SJCRH30 (cell line): ENCODE data around the gene AMMECR1L. TPM values are rescaled to one million over a fixed set of nuclear protein-coding genes. Genes with fewer than 3 reads are reported as not detected.

Source experiments
- DNase-seq, 2 experiments: peaks; one replicate each; pipeline ENCODE4 v3.0.0-alpha.2; 2015 to 2020
- H3K27ac ChIP-seq: fragments of 250-450 bp; sonication (Bioruptor Pico); 2 replicates; pipeline ENCODE4 v1.5.1; 2020; ENCODE audit warnings: mild to moderate bottlenecking, moderate library complexity
- H3K27me3 ChIP-seq: fragments of 250-450 bp; sonication (Bioruptor Pico); 2 replicates; pipeline ENCODE4 v1.5.1; 2020; ENCODE audit warnings: mild to moderate bottlenecking, moderate library complexity
- H3K36me3 ChIP-seq: fragments of 250-450 bp; sonication (Bioruptor Pico); 2 replicates; pipeline ENCODE4 v1.5.1; 2020; ENCODE audit warnings: mild to moderate bottlenecking, moderate library complexity
- H3K4me1 ChIP-seq: fragments of 250-450 bp; sonication (Bioruptor Pico); 2 replicates; pipeline ENCODE4 v1.5.1; 2020; ENCODE audit warnings: mild to moderate bottlenecking, moderate library complexity
- H3K4me3 ChIP-seq: fragments of 250-450 bp; sonication (Bioruptor Pico); 2 replicates; pipeline ENCODE4 v1.5.1; 2020; ENCODE audit warnings: mild to moderate bottlenecking, moderate library complexity
- H3K9me3 ChIP-seq: fragments of 250-450 bp; sonication (Bioruptor Pico); replicated peaks from 2 replicates; pipeline ENCODE4 v1.5.1; 2020; ENCODE audit warnings: mild to moderate bottlenecking, moderate library complexity
- total RNA-seq: library from RNA; depleted of rRNA; stranded (reverse); fragments of >200 nt; shearing (Covaris generic); gene quantifications from 2 replicates; pipeline ENCODE4 v1.2.3, GENCODE V29; 2014

AMMECR1L gene
- total RNA-seq, 1 experiment from 2014 or later: 17.6 TPM

DNA sequence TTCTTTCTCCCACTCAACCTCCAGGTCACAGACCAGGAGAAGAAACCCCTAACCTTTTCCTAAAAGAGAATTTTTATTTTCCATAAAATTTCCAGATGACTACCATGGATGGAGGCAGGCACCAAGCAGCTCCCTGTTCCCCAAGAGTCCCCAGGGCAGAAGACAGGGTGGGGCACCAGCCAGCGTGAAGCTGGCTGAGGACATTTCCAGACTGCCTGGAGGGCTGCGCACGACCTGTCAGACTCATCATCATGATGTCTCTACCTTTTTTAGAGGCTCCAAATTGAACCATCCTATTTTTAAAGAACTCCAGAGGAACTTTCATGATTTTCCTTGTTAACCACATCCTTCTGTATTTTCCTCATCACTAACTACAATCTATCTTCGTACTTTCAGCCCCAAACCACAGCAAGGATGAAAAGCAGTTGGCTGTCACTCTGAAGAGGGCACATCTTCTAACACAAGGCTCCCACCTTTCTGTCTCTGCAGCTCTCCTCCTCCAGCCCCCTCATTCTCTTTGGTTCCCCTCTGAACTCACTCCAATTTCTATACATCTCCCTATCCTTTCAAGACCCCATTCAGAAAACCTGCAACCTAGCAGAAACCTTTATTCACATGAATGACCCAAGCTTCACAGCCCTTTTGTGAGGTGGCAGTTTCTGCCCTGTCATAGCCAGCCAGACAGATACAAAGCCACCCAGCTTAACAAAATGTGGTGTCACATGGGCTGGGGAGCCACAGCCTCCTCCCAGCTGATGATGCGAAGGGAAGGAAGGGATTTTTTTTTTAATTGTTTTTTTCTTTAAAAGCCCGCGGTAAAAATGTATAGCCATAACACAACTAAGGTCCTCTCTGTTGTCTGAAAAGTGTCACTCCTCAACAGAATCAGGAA is 11.1 kb downstream of the AMMECR1L start:
- no peak overlapping the region for H3K4me3 ChIP-seq
- H3K27ac ChIP-seq: no peak overlapping the region
- H3K36me3 ChIP-seq: peaks cover 30% of the 10 kb centered on the region
- H3K4me1 ChIP-seq: peaks cover 5% of the 10 kb centered on the region; the same call in 1 of the 2 replicates
- no peak for DNase-seq
- no peaks in the 10 kb centered on the region for H3K9me3 ChIP-seq
- H3K27me3 ChIP-seq: no peaks in the 10 kb centered on the region

DNA sequence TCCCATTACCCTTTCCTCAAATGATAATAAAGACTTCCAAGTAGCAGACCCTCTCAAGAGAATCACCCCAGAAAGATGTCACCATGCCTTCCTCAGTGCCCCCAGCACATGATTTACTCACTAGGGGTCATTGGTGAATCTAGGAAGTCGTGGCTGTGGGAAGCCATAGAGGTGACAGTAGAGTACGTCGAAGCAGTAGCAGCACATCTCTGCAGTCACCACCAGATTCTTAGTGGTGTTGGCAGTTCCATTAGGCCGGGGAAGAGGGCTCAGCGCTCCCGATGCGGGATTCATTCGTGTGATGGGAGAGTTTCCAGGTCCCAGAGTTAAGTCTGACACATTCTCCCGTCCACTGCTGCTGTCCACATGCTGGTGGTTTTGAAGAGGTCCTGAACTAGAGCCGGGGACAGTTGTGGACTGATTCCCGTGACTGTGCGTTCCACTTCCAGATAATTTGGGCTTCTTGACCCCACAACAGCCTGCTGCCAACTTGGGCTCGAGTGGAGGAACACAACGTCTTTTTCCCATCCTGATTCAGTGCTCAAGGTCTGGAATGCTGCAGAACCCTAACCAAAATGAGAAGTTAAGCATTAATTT is 12.0 kb downstream of the AMMECR1L start:
- H3K4me1 ChIP-seq: peaks cover 5% of the 10 kb centered on the region; the same call in 1 of the 2 replicates
- no peaks in the 10 kb centered on the region for H3K27me3 ChIP-seq
- H3K9me3 ChIP-seq: no peaks in the 10 kb centered on the region
- H3K36me3 ChIP-seq: peaks cover 38% of the 10 kb centered on the region
- no peak overlapping the region for H3K27ac ChIP-seq
- no peak for DNase-seq
- no peak overlapping the region for H3K4me3 ChIP-seq

DNA sequence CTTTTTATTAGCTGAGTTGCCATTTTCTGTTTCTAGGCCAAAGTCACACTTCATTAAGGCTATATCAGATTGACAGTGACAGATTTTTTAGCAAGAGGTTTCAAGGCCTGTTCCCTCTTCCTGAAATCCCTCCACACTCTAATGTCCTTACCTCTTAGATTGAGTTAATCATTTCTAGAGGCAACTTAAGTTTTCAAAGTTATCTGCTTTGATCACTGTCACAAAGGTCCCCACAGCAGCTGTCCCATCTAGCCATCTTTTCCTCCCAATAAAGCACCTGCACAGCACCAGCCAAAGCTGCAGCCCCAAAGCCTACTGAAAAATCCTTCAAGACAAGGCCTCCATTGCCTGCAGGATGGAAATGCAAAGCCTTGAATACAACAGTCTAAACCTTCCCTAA is 13.4 kb downstream of the AMMECR1L start:
- H3K4me1 ChIP-seq: peaks cover 5% of the 10 kb centered on the region; the same call in 1 of the 2 replicates
- peak overlapping the region; percentile 51 for H3K27ac ChIP-seq
- no peaks in the 10 kb centered on the region for H3K9me3 ChIP-seq
- no peak overlapping the region for H3K4me3 ChIP-seq
- peaks cover 45% of the 10 kb centered on the region for H3K36me3 ChIP-seq
- DNase-seq: peak in 1 of 2 experiments; percentile 40
- H3K27me3 ChIP-seq: no peaks in the 10 kb centered on the region

DNA sequence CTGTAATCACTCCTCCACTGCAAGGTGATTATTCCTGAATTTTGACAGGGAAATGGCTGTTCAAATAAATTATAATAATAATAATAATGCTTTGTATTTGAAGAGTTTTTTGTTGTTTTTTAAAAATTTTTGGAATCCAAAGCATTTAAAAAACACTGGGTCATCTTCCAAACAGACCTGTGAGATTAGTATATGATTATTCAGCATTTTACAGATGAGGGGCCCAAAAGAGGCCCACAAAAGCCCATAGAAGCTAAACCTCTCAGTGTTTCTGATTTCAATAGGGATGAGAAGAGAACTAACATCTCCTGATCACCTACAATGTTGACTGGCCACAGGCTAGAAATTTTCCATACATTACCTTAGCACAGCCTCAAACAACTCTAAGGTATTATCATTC is 19.8 kb downstream of the AMMECR1L start:
- Histone ChIP-seq H3K9me3 (no peaks in the 10 kb centered on the region), H3K4me1 (no peaks in the 10 kb centered on the region), H3K27me3 (no peaks in the 10 kb centered on the region), H3K36me3 (peaks cover 54% of the 10 kb centered on the region), H3K4me3 (no peak overlapping the region), H3K27ac (no peak overlapping the region)
- no peak for DNase-seq

DNA sequence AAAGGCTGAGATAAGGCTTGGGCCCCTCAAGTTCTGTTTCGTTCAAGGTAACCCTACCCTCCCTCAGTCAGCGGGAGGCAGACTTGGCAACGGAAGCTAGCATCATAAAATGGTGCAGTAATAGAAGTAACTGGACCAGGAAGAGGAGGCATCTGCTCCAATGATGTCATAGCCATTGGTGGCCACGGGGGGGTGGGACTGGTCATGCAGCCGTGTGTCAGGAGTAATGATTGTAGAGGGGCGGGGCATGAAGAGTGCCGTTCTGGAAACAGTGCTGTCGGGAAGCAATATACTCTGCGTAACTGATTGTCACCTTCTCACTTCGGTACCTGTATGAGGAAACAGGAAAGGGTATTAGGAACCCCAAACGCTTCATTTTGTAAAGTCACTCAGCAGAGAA is 20.9 kb downstream of the AMMECR1L start:
- DNase-seq: peak in 1 of 2 experiments; percentile 13
- Histone ChIP-seq H3K4me3 (no peak overlapping the region), H3K27me3 (no peaks in the 10 kb centered on the region), H3K4me1 (no peaks in the 10 kb centered on the region), H3K36me3 (peaks cover 50% of the 10 kb centered on the region), H3K9me3 (no peaks in the 10 kb centered on the region), H3K27ac (no peak overlapping the region)

DNA sequence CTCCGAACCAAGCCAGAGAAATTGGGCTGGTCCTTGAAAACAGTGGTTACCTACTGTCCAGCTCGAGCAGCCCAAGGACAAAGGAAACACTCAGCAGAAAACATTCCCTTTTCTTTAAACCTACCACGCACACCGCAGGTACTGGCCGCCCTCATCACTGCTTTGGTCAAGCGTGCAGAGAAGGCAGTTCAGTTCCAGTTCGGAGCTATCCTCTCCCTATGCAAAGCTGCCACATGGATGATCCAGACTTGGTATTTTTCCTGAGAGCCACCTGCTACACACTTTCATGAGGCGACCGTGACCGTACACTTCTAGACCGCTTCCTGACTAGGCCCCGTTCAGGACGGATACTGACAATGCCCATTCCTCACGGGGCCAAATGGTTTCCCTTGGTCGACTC is 23.5 kb downstream of the AMMECR1L start:
- H3K36me3 ChIP-seq: peaks cover 30% of the 10 kb centered on the region
- DNase-seq: no peak
- H3K27ac ChIP-seq: no peak overlapping the region
- H3K4me3 ChIP-seq: no peak overlapping the region
- no peaks in the 10 kb centered on the region for H3K4me1 ChIP-seq
- H3K27me3 ChIP-seq: no peaks in the 10 kb centered on the region
- no peaks in the 10 kb centered on the region for H3K9me3 ChIP-seq

DNA sequence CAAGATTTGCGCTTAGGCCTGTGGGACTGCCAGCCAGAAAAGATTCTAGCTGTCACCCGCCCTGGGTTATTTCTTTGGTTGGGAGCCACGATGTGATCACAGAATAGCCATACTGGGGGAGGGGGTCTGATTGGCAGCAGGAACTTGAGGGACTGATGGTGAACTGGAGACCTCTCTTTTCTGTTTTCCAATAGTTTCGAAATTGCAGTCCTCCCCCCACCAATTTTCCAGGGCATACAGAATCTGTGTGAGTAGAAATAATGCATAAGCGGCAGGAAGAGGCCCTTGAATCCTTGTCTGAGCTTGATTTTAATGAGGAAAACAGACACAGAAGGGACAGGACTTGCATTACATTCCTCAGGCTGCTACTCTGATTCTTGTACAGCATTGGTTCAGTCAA is 25.6 kb downstream of the AMMECR1L start:
- no peaks in the 10 kb centered on the region for H3K9me3 ChIP-seq
- no peak overlapping the region for H3K27ac ChIP-seq
- no peaks in the 10 kb centered on the region for H3K27me3 ChIP-seq
- no peaks in the 10 kb centered on the region for H3K4me1 ChIP-seq
- H3K36me3 ChIP-seq: peaks cover 26% of the 10 kb centered on the region
- DNase-seq: no peak
- no peak overlapping the region for H3K4me3 ChIP-seq

DNA sequence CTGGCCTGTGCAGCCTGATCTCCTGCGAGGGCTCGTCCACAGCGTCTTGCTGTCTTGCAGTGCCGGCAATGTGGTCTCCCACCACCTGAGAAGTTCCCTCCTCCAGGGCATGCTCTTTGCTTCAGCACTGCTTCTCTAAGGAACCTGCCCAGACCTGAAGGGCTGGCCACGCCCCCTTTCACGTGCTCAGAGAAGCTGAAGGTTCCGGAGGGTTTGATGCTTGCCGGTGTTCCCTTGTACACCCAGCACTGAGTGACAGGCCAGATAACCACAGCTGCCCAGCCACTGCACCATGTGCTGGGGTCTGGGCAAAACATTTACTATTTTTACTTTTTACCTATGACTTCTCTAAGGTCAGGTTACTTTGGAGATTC is 26.1 kb downstream of the AMMECR1L start:
- H3K4me1 ChIP-seq: no peaks in the 10 kb centered on the region
- peaks cover 22% of the 10 kb centered on the region for H3K36me3 ChIP-seq
- no peaks in the 10 kb centered on the region for H3K27me3 ChIP-seq
- peak in 1 of 2 experiments; percentile 16 for DNase-seq
- no peaks in the 10 kb centered on the region for H3K9me3 ChIP-seq
- H3K27ac ChIP-seq: no peak overlapping the region
- H3K4me3 ChIP-seq: no peak overlapping the region

DNA sequence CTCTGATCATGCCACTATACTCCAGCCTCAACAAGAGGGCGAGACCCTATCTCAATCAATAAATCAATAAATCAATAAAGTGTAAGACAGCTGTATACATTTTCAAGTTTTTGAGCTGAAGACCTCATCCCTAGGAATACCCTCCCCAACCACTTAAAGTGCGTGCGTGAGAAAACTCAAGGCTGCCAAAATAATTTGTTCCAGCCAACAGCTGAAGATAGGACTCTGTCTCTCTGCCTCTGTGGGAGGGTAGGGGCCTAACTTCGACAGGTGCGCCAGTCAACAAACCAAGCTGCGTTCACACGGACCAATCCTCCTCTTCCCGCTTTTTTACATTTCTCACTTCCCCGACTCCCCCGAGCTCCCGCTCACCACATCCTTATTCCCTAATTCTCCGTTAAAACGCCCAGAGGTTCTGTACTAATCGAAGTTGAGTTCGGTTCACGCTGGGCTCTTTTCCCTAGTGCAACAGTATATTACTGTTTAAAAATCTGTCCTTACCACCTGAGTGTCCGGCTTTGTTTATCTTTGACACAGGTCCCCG is 28.4 kb downstream of the AMMECR1L start:
- Histone ChIP-seq H3K4me1 (no peaks in the 10 kb centered on the region), H3K27ac (peak overlapping the region; percentile 98), H3K27me3 (no peaks in the 10 kb centered on the region), H3K4me3 (peak overlapping the region; percentile 97), H3K9me3 (no peaks in the 10 kb centered on the region), H3K36me3 (peaks cover 13% of the 10 kb centered on the region)
- peak; percentile 83 to 87 for DNase-seq

DNA sequence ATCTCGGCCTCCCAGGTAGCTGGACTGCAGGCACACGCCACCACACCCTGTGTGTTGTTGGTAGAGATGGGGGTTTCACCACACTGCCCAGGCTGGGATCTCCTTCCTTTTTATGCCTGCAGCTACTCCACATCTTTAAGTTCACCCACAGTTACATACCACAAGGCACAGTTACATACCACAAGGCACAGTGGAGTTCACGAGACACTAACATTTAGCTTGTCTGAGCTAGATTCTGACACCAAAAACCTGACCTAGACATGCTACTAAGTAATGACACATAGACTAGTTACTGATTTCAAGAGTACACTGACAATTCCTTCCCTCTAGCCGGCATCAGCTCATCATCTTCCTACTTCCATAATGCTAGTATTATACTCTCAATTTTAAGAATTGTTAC is 32.1 kb downstream of the AMMECR1L start:
- no peak overlapping the region for H3K27ac ChIP-seq
- no peaks in the 10 kb centered on the region for H3K9me3 ChIP-seq
- H3K4me3 ChIP-seq: no peak overlapping the region
- DNase-seq: no peak
- H3K27me3 ChIP-seq: no peaks in the 10 kb centered on the region
- no peaks in the 10 kb centered on the region for H3K4me1 ChIP-seq
- peaks cover 47% of the 10 kb centered on the region for H3K36me3 ChIP-seq

DNA sequence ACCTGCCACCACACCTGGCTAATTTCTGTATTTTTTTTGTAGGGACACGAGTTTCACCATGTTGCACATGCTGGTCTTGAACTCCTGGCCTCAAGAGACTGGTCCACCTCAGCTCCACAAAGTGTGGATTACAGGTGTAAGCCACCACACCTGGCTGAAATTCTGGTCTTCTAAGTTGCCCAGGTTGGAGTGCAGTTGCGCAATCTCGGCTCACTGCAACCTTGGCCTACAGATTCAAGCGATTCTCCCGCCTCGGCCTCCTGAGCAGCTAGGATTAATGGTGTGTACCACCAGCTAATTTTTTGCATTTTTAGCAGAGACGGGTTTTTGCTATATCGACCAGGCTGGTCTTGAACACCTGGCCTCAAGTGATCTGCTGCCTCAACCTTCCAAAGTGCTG is 33.4 kb downstream of the AMMECR1L start:
- Histone ChIP-seq H3K36me3 (peaks cover 60% of the 10 kb centered on the region), H3K27me3 (no peaks in the 10 kb centered on the region), H3K9me3 (no peaks in the 10 kb centered on the region), H3K4me3 (no peak overlapping the region), H3K4me1 (no peaks in the 10 kb centered on the region), H3K27ac (no peak overlapping the region)
- no peak for DNase-seq

DNA sequence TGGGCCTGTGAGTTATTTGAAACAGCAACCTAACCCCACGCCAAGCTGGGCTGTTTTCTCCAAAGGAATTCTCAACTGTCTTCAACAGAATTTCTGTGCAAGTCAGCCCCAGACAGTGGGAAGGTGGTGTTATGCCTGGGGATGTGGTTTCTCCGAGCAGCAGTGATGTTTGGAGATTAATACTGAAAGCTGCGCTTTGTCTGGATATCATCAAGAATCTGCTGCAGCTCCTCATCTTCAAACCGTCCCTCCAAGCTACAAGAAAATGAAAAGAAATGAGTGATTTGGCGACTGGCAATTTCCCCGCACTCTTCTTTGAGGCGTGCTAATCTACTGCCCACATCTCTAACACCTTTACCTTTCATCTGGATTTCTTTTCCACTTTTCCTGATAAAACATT is 37.8 kb downstream of the AMMECR1L start:
- H3K27ac ChIP-seq: no peak overlapping the region
- H3K36me3 ChIP-seq: peaks cover 80% of the 10 kb centered on the region
- DNase-seq: no peak
- H3K4me3 ChIP-seq: no peak overlapping the region
- peaks cover 14% of the 10 kb centered on the region for H3K4me1 ChIP-seq
- H3K9me3 ChIP-seq: no peaks in the 10 kb centered on the region
- H3K27me3 ChIP-seq: no peaks in the 10 kb centered on the region

DNA sequence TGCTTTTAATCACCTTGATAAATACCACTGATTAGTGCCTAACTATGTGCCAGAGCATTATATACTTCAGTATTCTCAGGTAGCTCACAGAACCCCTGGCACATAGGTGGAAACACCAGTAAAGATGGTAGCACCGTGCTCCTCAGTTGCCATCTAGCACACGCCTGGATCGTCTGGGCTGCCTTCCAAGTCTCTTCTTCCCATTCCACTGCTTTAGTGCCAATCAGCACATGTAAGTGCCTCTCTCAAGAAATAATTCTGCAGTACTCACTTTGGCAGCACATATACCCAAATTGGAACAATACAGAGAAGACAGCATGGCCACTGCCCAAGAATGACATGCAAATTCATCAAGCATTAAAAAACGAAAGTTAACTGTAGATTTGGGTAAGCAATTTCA is 40.8 kb downstream of the AMMECR1L start:
- no peak overlapping the region for H3K27ac ChIP-seq
- no peak for DNase-seq
- H3K4me3 ChIP-seq: no peak overlapping the region
- H3K4me1 ChIP-seq: peaks cover 14% of the 10 kb centered on the region
- H3K36me3 ChIP-seq: peaks cover 53% of the 10 kb centered on the region
- H3K27me3 ChIP-seq: no peaks in the 10 kb centered on the region
- H3K9me3 ChIP-seq: no peaks in the 10 kb centered on the region

DNA sequence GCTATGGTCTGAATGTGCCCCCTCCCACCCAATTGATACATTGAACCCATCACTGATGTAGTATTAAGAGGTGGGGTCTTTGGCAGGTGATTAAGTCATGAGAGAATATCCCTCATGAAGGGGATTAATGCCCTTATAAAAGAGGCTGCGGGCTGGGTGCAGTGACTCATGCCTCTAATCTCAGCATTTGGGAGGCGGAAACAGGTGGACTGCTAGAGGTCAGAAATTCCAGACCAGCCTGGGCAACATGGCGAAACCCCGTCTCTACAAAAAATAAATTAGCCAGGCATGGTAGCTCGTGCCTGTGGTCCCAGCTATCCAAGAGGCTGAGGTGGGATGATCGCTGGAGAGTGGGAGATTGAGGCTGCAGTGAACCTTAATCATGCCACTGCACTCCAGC is 42.1 kb downstream of the AMMECR1L start:
- H3K4me1 ChIP-seq: peaks cover 14% of the 10 kb centered on the region
- H3K27ac ChIP-seq: no peak overlapping the region
- no peaks in the 10 kb centered on the region for H3K9me3 ChIP-seq
- no peaks in the 10 kb centered on the region for H3K27me3 ChIP-seq
- H3K4me3 ChIP-seq: no peak overlapping the region
- peaks cover 40% of the 10 kb centered on the region for H3K36me3 ChIP-seq
- DNase-seq: peak; percentile 59 to 65

DNA sequence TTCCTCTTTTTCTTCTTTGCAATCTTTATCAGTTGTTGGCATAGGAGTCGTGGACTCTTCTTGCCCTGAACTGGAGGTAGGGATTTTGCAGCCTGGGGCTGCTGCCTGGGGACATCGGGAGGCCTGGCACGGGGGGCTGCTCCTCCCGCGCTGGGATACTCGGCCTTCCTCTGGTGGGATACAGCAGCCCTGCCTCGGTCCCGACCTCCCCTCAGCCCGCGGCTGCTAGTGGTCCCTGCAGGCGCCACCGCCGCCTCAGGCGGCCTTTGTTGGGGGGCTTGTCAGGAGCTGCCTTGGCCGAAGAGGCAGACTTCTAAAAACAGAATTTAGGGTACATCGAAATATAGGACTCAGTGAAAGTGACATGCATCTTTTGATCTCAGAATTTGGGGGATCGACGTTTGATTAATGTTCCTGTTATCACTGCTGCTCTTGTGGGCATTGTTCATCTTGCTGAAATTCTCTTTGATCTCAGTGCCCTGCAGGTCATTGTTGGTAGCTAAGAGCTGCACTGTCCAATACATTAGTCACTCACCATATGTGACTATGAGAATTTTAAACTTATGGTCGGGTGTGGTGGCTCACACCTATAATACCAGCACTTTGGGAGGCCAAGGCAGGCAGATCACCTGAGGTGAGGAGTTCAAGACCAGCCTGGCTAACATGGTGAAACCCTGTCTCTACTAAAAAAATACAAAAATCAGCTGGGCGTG is 44.1 kb downstream of the AMMECR1L start:
- Histone ChIP-seq H3K4me3 (no peak overlapping the region), H3K9me3 (no peaks in the 10 kb centered on the region), H3K27ac (no peak overlapping the region), H3K36me3 (peaks cover 19% of the 10 kb centered on the region), H3K4me1 (peaks cover 14% of the 10 kb centered on the region), H3K27me3 (no peaks in the 10 kb centered on the region)
- DNase-seq: no peak
